ENCODE data around the gene RBM18. TPM values are rescaled to one million over a fixed set of nuclear protein-coding genes. Genes with fewer than 3 reads are reported as not detected.

Gene RBM18
- total and polyA plus RNA-seq, 2 of the 4 experiments (the other 2 are of a cell fraction) = 8.4 to 15.6 TPM

DNA sequence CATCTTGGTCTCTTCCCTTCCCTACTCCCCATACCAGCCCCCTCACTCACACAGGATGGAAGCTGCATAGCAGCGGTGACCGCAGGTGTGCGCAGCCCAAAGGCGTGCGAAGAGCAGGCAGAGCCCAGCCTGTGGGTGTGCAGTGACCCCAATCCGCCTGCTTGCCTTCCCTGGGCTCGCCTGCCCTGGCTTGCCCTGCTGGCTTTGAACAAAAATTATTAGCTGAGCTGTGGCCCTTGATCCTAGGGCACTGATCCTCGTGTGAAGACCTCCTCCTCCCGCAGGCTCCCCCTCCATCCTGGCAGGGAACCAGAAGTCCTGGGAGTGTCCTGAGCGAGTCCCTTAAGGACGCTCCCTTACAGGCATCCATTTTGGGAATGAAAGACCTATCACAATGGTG lies 73.1 kb downstream of the RBM18 start:
- Histone ChIP-seq H3K4ac (ENCODE audit: low read depth, low read length) (no peak overlapping the region), H3K4me3 (ENCODE audit: insufficient read depth, low read depth, low read length) (no peak overlapping the region), H3K56ac (ENCODE audit: extremely low read depth, insufficient read depth, low read length) (no peak overlapping the region), H2BK15ac (ENCODE audit: low read depth, low read length) (no peak overlapping the region), H3K4me2 (ENCODE audit: low read depth, low read length) (no peak overlapping the region), H3K4me1 (ENCODE audit: control insufficient read depth, insufficient read depth, low read length) (no peaks in the 10 kb centered on the region), H3K23ac (ENCODE audit: low read depth, low read length) (no peak overlapping the region), H3K9me1 (ENCODE audit: insufficient read depth, low read length) (peaks cover 3% of the 10 kb centered on the region; the same call in 1 of the 2 replicates), H4K20me1 (ENCODE audit: insufficient read depth, low read length) (no peaks in the 10 kb centered on the region), H3K14ac (replicated peaks; ENCODE audit: low read depth, low read length) (no peak overlapping the region), H2AK9ac (replicated peaks; ENCODE audit: low read depth, low read length, poor library complexity) (no peak overlapping the region), H4K91ac (ENCODE audit: insufficient read depth, low read depth, low read length) (no peak overlapping the region), H2BK20ac (ENCODE audit: low read depth, low read length) (no peak overlapping the region), H2BK5ac (ENCODE audit: low read depth, low read length, poor library complexity, severe bottlenecking) (no peak overlapping the region), H3K27me3 (ENCODE audit: control insufficient read depth, insufficient read depth, low read length) (peaks cover 30% of the 10 kb centered on the region), H3K9ac (ENCODE audit: low read depth, low read length) (no peak overlapping the region), H3K18ac (ENCODE audit: low read depth, low read length) (no peak overlapping the region), H3K36me3 (ENCODE audit: control insufficient read depth, insufficient read depth, low read length) (no peaks in the 10 kb centered on the region), H2BK120ac (ENCODE audit: low read depth, low read length) (no peak overlapping the region), H3K79me1 (ENCODE audit: low read depth in 1 of 2, low read length in 2 of 2) (no peaks in the 10 kb centered on the region), H3K27ac (ENCODE audit: insufficient read depth, low read length) (no peak overlapping the region), H4K5ac (ENCODE audit: low read depth, low read length) (no peak overlapping the region), H2AFZ (replicated peaks; ENCODE audit: low read length, poor library complexity) (peak overlapping the region; percentile 48), H2AK5ac (ENCODE audit: low read depth, low read length) (no peak overlapping the region), H4K8ac (ENCODE audit: low read depth in 2 of 2, low read length in 2 of 2) (no peak overlapping the region), H3K9me3 (ENCODE audit: control insufficient read depth, insufficient read depth, low read length) (no peaks in the 10 kb centered on the region)
- BruUV-seq (replicated peaks) = no TSS peak
- POLR2A ChIA-PET (ENCODE audit: unreplicated experiment) = no interaction called here
- dilution Hi-C loops (cut with HindIII; ENCODE audit: low sequenced_read_pairs, unreplicated experiment) (no loop called here), intact Hi-C loops (cut with micrococcal nuclease) (no loop called here), in situ Hi-C loops (cut with MboI; ENCODE audit: low sequenced_read_pairs) (no loop called here)
- CTCF ChIA-PET = no interaction called here
- TF ChIP-seq POLR2A (IDR thresholded peaks at IDR 0.05; ENCODE audit: low read depth, low read length) (no peak), SMC3 (IDR thresholded peaks at IDR 0.05; ENCODE audit: low read depth, low read length) (no peak)
- 30% methylated on average over 4 of the region's 11 CpGs; no CpG with 5 or more reads in 1 of the 2 experiments for WGBS, 2 experiments (ENCODE audit: extremely low coverage in 2 of 2, insufficient read length in 1 of 2)
- no peak for ATAC-seq (ENCODE audit: low read depth)
- no peak for DNase-seq

Measured in IMR-90 (cell line).